ENCODE data around the gene FYTTD1.
A peak's percentile ranks its signal among the peaks of the same experiment; 100 is the strongest.

Gene FYTTD1

GRCh38 chr3:197737319-197737649 lies 12.4 kb upstream of the FYTTD1 start:
- DNase-seq (ENCODE audit: low read depth): no peak

GRCh38 chr3:197737749-197738462 lies 11.8 kb upstream of the FYTTD1 start:
- no peak for DNase-seq (ENCODE audit: low read depth)

- no peak for DNase-seq (ENCODE audit: low read depth)
These were observed 6.9 kb upstream of the FYTTD1 start for GRCh38 chr3:197742787-197743186.

- no peak for DNase-seq (ENCODE audit: low read depth)
These were observed 3.5 kb upstream of the FYTTD1 start for GRCh38 chr3:197746209-197746608.

GRCh38 chr3:197746801-197747237 lies 2.9 kb upstream of the FYTTD1 start:
- no peak for DNase-seq (ENCODE audit: low read depth)

- DNase-seq (ENCODE audit: low read depth): no peak
These were observed 927 bp upstream of the FYTTD1 start for GRCh38 chr3:197748597-197749314.

GRCh38 chr3:197749315-197749600 lies 425 bp upstream of the FYTTD1 start:
- no peak for DNase-seq (ENCODE audit: low read depth)

- DNase-seq (ENCODE audit: low read depth): peak; percentile 32
These were observed 731 bp downstream of the FYTTD1 start for GRCh38 chr3:197750396-197750831.

GRCh38 chr3:197750858-197751737 lies 1.4 kb downstream of the FYTTD1 start:
- DNase-seq (ENCODE audit: low read depth): peak; percentile 27

- no peak for DNase-seq (ENCODE audit: low read depth)
These were observed 2.4 kb downstream of the FYTTD1 start for GRCh38 chr3:197752107-197752506.

GRCh38 chr3:197753263-197753662 lies 3.6 kb downstream of the FYTTD1 start:
- no peak for DNase-seq (ENCODE audit: low read depth)

- DNase-seq (ENCODE audit: low read depth): no peak
These were observed 7.0 kb downstream of the FYTTD1 start for GRCh38 chr3:197756704-197757103.

GRCh38 chr3:197758512-197758911 lies 8.8 kb downstream of the FYTTD1 start:
- DNase-seq (ENCODE audit: low read depth): no peak

- no peak for DNase-seq (ENCODE audit: low read depth)
These were observed 12.1 kb downstream of the FYTTD1 start for GRCh38 chr3:197761784-197762183.

- no peak for DNase-seq (ENCODE audit: low read depth)
These were observed 25.6 kb downstream of the FYTTD1 start for GRCh38 chr3:197775317-197775716.

GRCh38 chr3:197782230-197782629 lies 32.5 kb downstream of the FYTTD1 start:
- no peak for DNase-seq (ENCODE audit: low read depth)

GRCh38 chr3:197784019-197784585 lies 34.4 kb downstream of the FYTTD1 start:
- DNase-seq (ENCODE audit: low read depth): no peak

- no peak for DNase-seq (ENCODE audit: low read depth)
These were observed 37.7 kb downstream of the FYTTD1 start for GRCh38 chr3:197787412-197787811.

GRCh38 chr3:197789309-197789708 lies 39.6 kb downstream of the FYTTD1 start:
- no peak for DNase-seq (ENCODE audit: low read depth)

- no peak for DNase-seq (ENCODE audit: low read depth)
These were observed 40.4 kb downstream of the FYTTD1 start for GRCh38 chr3:197790033-197790432.

GRCh38 chr3:197791113-197791891 lies 41.6 kb downstream of the FYTTD1 start, which contains the start of gene LRCH3:
LRCH3 (plus strand) TSS chr3:197791254; CDS start chr3:197791279, 25 bp downstream.
- DNase-seq (ENCODE audit: low read depth): peak; percentile 53
